Panc1 (cell line): Measurements from ENCODE around the gene CARM1. TPM values are rescaled to one million over a fixed set of nuclear protein-coding genes. Genes with fewer than 3 reads are reported as not detected.
"Not testable (repeated sequence)": the region's sequence is repeated elsewhere in the genome, so short reads cannot be mapped to it uniquely, and the experiment has no call there.

ENCODE experiments used
- ATAC-seq: fragments of 200-7000 bp; cut with Tn5 transposase; 2 replicates; pipeline ENCODE4 v1.9.1; 2020; ENCODE audit warnings: mild to moderate bottlenecking, moderate library complexity
- BruUV-seq: library from RNA; stranded (reverse); fragments of 400-500 nt; replicated peaks from 2 replicates; lab custom pipeline; 2021; lab: Mats Ljungman, UMichigan
- CTCF ChIA-PET: fragments of 300-600 bp; sonication (Branson Sonifier 250); formaldehyde crosslinking; loops from one replicate; lab custom pipeline; 2022; ENCODE audit warnings: antibody characterized with exemption; lab: Charles Lee
- POLR2A ChIA-PET: fragments of 300-600 bp; sonication (Branson Sonifier 250); formaldehyde crosslinking; loops from one replicate; lab custom pipeline; 2022; ENCODE audit warnings: antibody characterized with exemption; lab: Charles Lee
- DNase-seq: peaks from one replicate; pipeline ENCODE4 v3.0.0-alpha.2; 2010; ENCODE audit warnings: low read depth, low spot score
- H3K27ac ChIP-seq: 2 replicates; pipeline ENCODE4 v1.5.1; 2011; ENCODE audit warnings: mild to moderate bottlenecking, low read length, inconsistent platforms
- H3K27me3 ChIP-seq: fragments of 200-500 bp; sonication (Bioruptor generic); 2 replicates; pipeline ENCODE4 v1.6.0; 2014; ENCODE audit warnings: low read length, inconsistent platforms; ENCODE audit not compliant: control insufficient read depth, insufficient read depth
- H3K36me3 ChIP-seq: fragments of 200-500 bp; sonication (Bioruptor generic); 2 replicates; pipeline ENCODE4 v1.5.1; 2014; ENCODE audit warnings: inconsistent platforms, mild to moderate bottlenecking, low read length, moderate library complexity; ENCODE audit not compliant: control insufficient read depth, insufficient read depth
- H3K4me1 ChIP-seq: 2 replicates; pipeline ENCODE4 v1.5.1; 2011; ENCODE audit warnings: inconsistent platforms, mild to moderate bottlenecking, low read length, moderate library complexity; ENCODE audit not compliant: control insufficient read depth, insufficient read depth
- H3K4me3 ChIP-seq, 2 experiments: 2 replicates each; pipeline ENCODE4 v1.5.1; 2011 to 2012; ENCODE audit warnings: low read depth in 2 of 2, low read length in 2 of 2, mild to moderate bottlenecking in 2 of 2, inconsistent platforms in 1 of 2, moderate library complexity in 1 of 2
- H3K9me3 ChIP-seq: fragments of 200-500 bp; sonication (Bioruptor generic); 2 replicates; pipeline ENCODE4 v1.5.1; 2014; ENCODE audit warnings: low read depth, mild to moderate bottlenecking, inconsistent platforms, low read length, moderate library complexity; ENCODE audit not compliant: control insufficient read depth, insufficient read depth
- CTCF ChIP-seq: fragments of 450-650 bp; IDR thresholded peaks from 2 replicates; pipeline ENCODE4 v1.5.1; 2017; ENCODE audit warnings: mild to moderate bottlenecking
- POLR2AphosphoS5 ChIP-seq: IDR thresholded peaks from 2 replicates; pipeline ENCODE4 v1.6.1; 2012; ENCODE audit warnings: mild to moderate bottlenecking, low read depth, low read length, moderate library complexity
- SIN3A ChIP-seq: IDR thresholded peaks from 2 replicates; pipeline ENCODE4 v1.6.1; 2012; ENCODE audit warnings: low read depth, mild to moderate bottlenecking, low read length, moderate library complexity, borderline replicate concordance; ENCODE audit not compliant: insufficient read depth
- TCF7L2 ChIP-seq: IDR thresholded peaks from 2 replicates; pipeline ENCODE4 v1.6.1; 2011; ENCODE audit warnings: mild to moderate bottlenecking, low read depth, low read length, inconsistent platforms
- in situ Hi-C: cut with HindIII; loops from 2 replicates; pipeline ENCODE4 v1.10.0; 2016; ENCODE audit warnings: low sequenced_read_pairs, low pct_unique_long_range_greater_than_20kb
- intact Hi-C: fragments of 100-400 bp; cut with micrococcal nuclease; formaldehyde crosslinking; loops from one replicate; pipeline ENCODE4 v1.10.0; 2022; ENCODE audit not compliant: unreplicated experiment
- total RNA-seq: library from RNA; stranded (reverse); gene quantifications from one replicate; pipeline ENCODE4 v1.2.1, GENCODE V29; 2021; ENCODE audit not compliant: unreplicated experiment

CARM1 gene
- total RNA-seq, 1 experiment from 2014 or later = 44.9 TPM

GRCh38 chr19:10835754-10836478 lies 35.4 kb upstream of the CARM1 start, which contains the start of gene TMED1:
TMED1 (minus strand) TSS chr19:10836212; CDS start chr19:10836191, 21 bp downstream.
- intact Hi-C loops (no loop called here), in situ Hi-C loops (no loop called here)
- no peaks in the 10 kb centered on the region; the same call in 1 of the 2 replicates for H3K4me1 ChIP-seq
- no peaks in the 10 kb centered on the region for H3K36me3 ChIP-seq
- peak within 1 kb of the TSS; percentile 91 for H3K27ac ChIP-seq
- TF ChIP-seq TCF7L2 = no peak
- 0 out of 2 replicates have a peak, but pooled peaks have one; percentile 41 for TF ChIP-seq SIN3A
- peaks cover 3% of the 10 kb centered on the region; the same call in 1 of the 2 replicates for H3K9me3 ChIP-seq
- POLR2A ChIA-PET = interaction anchor here (0.6 to 1.4 kb wide), 4 partner anchors 23 to 211 kb away, joined by 3 to 5 read pairs (median 5); no protein-coding TSS in a partner anchor
- H3K27me3 ChIP-seq = no peaks in the 10 kb centered on the region
- CTCF ChIA-PET = interaction anchor here (0.6 to 2.4 kb wide), 4 partner anchors 25 to 347 kb away, joined by 3 to 16 read pairs (median 6); no protein-coding TSS in a partner anchor
- BruUV-seq = no TSS peak
- H3K4me3 ChIP-seq = peak within 1 kb of the TSS; percentile 61 to 71
- peak; percentile 91 for ATAC-seq
- DNase-seq = peak; percentile 94

GRCh38 chr19:10836479-10837330 lies 34.6 kb upstream of the CARM1 start:
- no peak for DNase-seq
- no peak for TF ChIP-seq POLR2AphosphoS5
- peak; percentile 73 for TF ChIP-seq TCF7L2
- no peak for TF ChIP-seq CTCF
- ATAC-seq = no peak
- Histone ChIP-seq H3K4me3 (peak overlapping the region; percentile 58 to 61), H3K36me3 (no peaks in the 10 kb centered on the region), H3K27ac (peak overlapping the region; percentile 91), H3K4me1 (no peaks in the 10 kb centered on the region; the same call in 1 of the 2 replicates), H3K9me3 (peaks cover 3% of the 10 kb centered on the region; the same call in 1 of the 2 replicates), H3K27me3 (no peaks in the 10 kb centered on the region)
- in situ Hi-C loops (no loop called here), intact Hi-C loops (no loop called here)
- ChIA-PET POLR2A (interaction anchor here (1.4 kb wide), 1 partner anchor 22 kb away, joined by 5 read pairs; no protein-coding TSS in a partner anchor), CTCF (interaction anchor here (0.5 to 2.4 kb wide), 4 partner anchors 21 to 70 kb away, joined by 3 to 16 read pairs (median 6); no protein-coding TSS in a partner anchor)
- no TSS peak for BruUV-seq

- H3K9me3 ChIP-seq, H3K4me3 ChIP-seq, H3K27me3 ChIP-seq, intact Hi-C loops, POLR2A ChIA-PET, ATAC-seq, CTCF ChIA-PET, H3K36me3 ChIP-seq, BruUV-seq, H3K27ac ChIP-seq, in situ Hi-C loops, DNase-seq, H3K4me1 ChIP-seq: not testable (repeated sequence)
These were observed 33.7 kb upstream of the CARM1 start for GRCh38 chr19:10837649-10838048.
